RWPE2 (cell line): ENCODE results near the gene PCDH15.

ENCODE experiments used
- ATAC-seq: fragments of 200-7000 bp; cut with Tn5 transposase; 3 replicates; pipeline ENCODE4 v1.9.1; 2021; ENCODE audit warnings: low read depth
- DNase-seq: peaks from one replicate; pipeline ENCODE4 v3.0.0-alpha.2; 2020; ENCODE audit warnings: low spot score
- H3K27ac ChIP-seq: fragments of 450-650 bp; 2 replicates; pipeline ENCODE4 v1.5.1; 2017; ENCODE audit warnings: mild to moderate bottlenecking; ENCODE audit not compliant: poor library complexity, severe bottlenecking
- H3K27me3 ChIP-seq: fragments of 250-450 bp; sonication (Bioruptor Pico); 2 replicates; pipeline ENCODE4 v1.5.1; 2021; ENCODE audit warnings: mild to moderate bottlenecking, moderate library complexity; ENCODE audit not compliant: insufficient read depth, poor library complexity, severe bottlenecking
- H3K36me3 ChIP-seq: fragments of 250-450 bp; sonication (Bioruptor Pico); 2 replicates; pipeline ENCODE4 v1.5.1; 2020; ENCODE audit warnings: low read depth, mild to moderate bottlenecking, moderate library complexity
- H3K4me1 ChIP-seq: fragments of 250-450 bp; sonication (Bioruptor Pico); 2 replicates; pipeline ENCODE4 v1.5.1; 2021; ENCODE audit warnings: mild to moderate bottlenecking, moderate library complexity; ENCODE audit not compliant: insufficient read depth, poor library complexity, severe bottlenecking
- H3K4me3 ChIP-seq: fragments of 250-450 bp; sonication (Bioruptor Pico); 2 replicates; pipeline ENCODE4 v1.5.1; 2021; ENCODE audit warnings: mild to moderate bottlenecking, moderate library complexity; ENCODE audit not compliant: severe bottlenecking
- H3K9me3 ChIP-seq: fragments of 250-450 bp; sonication (Bioruptor Pico); 2 replicates; pipeline ENCODE4 v1.5.1; 2021; ENCODE audit warnings: mild to moderate bottlenecking, moderate library complexity; ENCODE audit not compliant: severe bottlenecking
- TF ChIP-seq, protein P1 (sequence below): fragments of 450-650 bp; IDR thresholded peaks from one replicate; pipeline ENCODE4 v1.5.1; 2017; ENCODE audit warnings: mild to moderate bottlenecking, moderate library complexity; ENCODE audit not compliant: poor library complexity, severe bottlenecking

PCDH15 gene

DNA sequence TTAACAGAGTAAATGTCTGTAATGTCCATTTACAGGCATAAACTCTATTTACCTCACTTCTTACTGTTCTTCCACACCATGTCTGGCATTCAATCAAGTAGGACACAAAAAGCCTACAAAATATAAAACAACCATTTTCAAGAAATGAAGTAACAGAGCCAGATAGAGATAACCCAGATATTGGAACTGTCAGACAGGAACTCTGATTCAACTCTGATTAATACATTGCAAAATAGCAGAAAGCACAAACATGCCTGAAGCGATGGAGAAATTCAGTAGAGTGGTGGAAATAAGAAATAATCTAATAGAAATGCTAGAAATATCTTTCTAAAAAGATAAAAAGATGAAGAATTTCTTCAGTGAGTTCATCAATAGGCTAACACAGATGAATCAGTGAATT lies 964.4 kb downstream of the PCDH15 start:
- Histone ChIP-seq H3K36me3 (no peaks in the 10 kb centered on the region), H3K4me3 (no peak overlapping the region), H3K4me1 (peaks cover 16% of the 10 kb centered on the region), H3K27ac (peak overlapping the region; percentile 55), H3K9me3 (no peaks in the 10 kb centered on the region), H3K27me3 (no peaks in the 10 kb centered on the region)
- DNase-seq (no peak), ATAC-seq (peak; percentile 88)
- TF ChIP-seq, protein P1, sequence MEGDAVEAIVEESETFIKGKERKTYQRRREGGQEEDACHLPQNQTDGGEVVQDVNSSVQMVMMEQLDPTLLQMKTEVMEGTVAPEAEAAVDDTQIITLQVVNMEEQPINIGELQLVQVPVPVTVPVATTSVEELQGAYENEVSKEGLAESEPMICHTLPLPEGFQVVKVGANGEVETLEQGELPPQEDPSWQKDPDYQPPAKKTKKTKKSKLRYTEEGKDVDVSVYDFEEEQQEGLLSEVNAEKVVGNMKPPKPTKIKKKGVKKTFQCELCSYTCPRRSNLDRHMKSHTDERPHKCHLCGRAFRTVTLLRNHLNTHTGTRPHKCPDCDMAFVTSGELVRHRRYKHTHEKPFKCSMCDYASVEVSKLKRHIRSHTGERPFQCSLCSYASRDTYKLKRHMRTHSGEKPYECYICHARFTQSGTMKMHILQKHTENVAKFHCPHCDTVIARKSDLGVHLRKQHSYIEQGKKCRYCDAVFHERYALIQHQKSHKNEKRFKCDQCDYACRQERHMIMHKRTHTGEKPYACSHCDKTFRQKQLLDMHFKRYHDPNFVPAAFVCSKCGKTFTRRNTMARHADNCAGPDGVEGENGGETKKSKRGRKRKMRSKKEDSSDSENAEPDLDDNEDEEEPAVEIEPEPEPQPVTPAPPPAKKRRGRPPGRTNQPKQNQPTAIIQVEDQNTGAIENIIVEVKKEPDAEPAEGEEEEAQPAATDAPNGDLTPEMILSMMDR = no peak

DNA sequence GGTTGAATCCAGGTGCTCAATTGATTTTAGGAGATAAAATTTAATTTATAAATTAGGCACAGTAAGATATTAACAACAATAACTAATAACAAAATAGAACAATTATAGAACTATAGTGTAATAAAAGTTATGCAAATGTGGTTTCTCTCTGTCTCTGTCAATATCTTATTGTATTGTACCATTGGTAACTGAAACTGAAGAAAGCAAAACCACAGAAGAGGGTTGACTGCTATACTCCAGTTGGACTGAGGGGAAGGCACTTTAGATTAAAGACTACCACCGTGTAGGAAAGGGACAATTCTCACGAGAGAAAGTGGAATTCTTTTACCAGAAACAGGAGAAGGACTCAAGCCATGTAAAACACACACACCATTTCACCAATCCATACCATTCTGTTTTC lies 967.1 kb downstream of the PCDH15 start:
- TF ChIP-seq, protein P1 = no peak
- no peak overlapping the region for H3K4me3 ChIP-seq
- no peaks in the 10 kb centered on the region for H3K36me3 ChIP-seq
- H3K9me3 ChIP-seq = no peaks in the 10 kb centered on the region
- ATAC-seq = no peak
- H3K4me1 ChIP-seq = peaks cover 16% of the 10 kb centered on the region
- H3K27ac ChIP-seq = no peak overlapping the region
- no peaks in the 10 kb centered on the region for H3K27me3 ChIP-seq
- no peak for DNase-seq

DNA sequence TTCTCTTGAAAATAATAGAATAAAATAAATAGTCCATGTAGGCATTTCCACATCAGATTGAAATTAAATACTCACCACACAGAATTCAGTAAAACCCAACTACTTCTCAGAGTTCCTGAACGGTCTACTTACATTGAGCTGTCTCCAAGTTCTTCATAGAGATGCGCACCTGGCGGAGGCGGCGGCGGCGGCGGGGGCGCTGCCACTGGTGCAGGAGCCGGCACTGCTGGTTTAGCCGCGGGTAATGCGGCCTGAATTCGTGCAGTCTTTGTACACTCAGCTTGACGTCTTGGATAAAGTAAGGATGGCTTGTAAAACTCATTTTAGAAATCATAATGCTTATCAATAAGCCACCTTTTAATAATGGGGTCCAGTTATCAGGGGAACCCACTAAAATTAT lies 973.8 kb downstream of the PCDH15 start:
- Histone ChIP-seq H3K36me3 (no peaks in the 10 kb centered on the region), H3K4me1 (no peaks in the 10 kb centered on the region), H3K27ac (no peak overlapping the region), H3K4me3 (no peak overlapping the region), H3K9me3 (no peaks in the 10 kb centered on the region), H3K27me3 (no peaks in the 10 kb centered on the region)
- TF ChIP-seq, protein P1 = no peak
- DNase-seq (no peak), ATAC-seq (no peak)

DNA sequence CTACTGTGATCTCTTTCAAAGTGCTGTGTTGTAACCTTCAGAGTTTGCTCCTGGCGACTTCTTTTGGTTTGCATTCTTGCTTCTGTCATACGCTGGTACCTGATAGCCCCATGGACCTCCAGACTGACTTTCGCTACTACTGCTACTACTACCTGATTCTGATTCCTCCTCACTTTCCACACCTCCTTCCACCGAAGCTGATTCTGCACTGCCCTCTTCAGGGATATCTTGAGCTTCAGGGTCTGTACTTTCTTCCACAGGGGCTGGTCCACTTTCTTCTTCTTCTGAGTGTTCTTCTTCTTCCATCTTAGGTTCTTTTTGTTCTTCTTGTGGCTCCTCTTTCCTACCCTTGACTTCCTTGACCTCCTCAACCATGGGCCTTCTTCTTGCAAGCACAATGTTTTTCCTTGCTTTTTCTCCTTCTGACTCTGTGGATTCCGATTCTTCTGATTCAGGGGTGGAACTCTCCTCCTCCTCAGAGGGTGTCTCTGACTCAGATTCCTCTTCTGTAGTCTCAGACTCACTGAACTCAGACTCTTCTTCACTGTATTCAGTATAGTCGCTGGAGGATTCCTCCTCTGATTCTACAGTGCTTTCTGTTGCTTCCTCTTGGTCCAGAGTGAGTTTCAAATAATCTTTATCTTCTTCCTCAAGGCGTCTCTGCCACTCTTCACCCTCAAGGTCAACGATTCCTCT lies 992.2 kb downstream of the PCDH15 start:
- DNase-seq = no peak

More for the DNA sequence above, 992.2 kb downstream of the PCDH15 start:
- TF ChIP-seq, protein P1 = no peak
- Histone ChIP-seq H3K27me3 (no peaks in the 10 kb centered on the region), H3K4me3 (no peak overlapping the region), H3K36me3 (no peaks in the 10 kb centered on the region), H3K9me3 (no peaks in the 10 kb centered on the region), H3K27ac (no peak overlapping the region), H3K4me1 (no peaks in the 10 kb centered on the region)
- no peak for ATAC-seq
